ENCODE data around the gene ZCCHC17.

The ZCCHC17 gene

GRCh38 chr1:31396633-31397351 is 100.0 kb downstream of the ZCCHC17 start:
- DNase-seq: no peak

DNA sequence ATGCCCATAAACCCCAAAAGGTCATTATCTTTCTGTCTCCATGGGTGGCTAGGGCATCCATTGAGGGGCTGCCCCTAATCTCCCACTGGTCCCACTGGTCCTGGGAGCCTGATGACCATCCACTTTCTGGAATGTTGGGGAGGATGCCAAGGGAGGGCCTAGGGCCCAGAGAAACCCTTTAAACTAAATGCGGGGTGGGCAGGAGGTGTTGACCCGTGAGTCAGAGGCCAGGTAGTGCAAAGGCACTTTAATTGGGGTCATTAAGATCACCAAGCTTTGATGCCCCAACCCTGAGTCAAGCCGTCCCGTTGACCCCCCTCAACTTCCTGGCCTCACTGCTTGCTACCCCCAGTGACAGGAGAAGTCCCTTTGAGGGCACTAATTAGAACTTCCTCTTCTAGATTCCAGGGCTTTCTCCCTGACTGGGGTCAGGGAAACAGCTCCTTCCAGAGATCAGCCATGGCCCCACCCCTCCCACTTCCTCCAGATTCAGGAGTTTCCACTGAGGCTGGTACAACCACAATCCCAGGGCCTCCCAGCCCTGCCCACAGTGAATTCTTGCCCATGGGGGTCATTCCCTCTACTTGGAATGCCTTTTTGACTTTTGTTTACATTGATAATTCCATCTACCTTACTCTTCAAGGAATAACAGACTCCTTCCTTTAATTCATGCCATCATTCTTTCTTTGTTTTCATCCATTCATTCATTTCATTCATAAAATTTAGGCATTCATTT is 100.7 kb downstream of the ZCCHC17 start:
- DNase-seq: no peak

- no peak for DNase-seq
These were observed 101.4 kb downstream of the ZCCHC17 start for GRCh38 chr1:31398246-31398645.

- DNase-seq: no peak
These were observed 103.1 kb downstream of the ZCCHC17 start for GRCh38 chr1:31399976-31400375.

DNA sequence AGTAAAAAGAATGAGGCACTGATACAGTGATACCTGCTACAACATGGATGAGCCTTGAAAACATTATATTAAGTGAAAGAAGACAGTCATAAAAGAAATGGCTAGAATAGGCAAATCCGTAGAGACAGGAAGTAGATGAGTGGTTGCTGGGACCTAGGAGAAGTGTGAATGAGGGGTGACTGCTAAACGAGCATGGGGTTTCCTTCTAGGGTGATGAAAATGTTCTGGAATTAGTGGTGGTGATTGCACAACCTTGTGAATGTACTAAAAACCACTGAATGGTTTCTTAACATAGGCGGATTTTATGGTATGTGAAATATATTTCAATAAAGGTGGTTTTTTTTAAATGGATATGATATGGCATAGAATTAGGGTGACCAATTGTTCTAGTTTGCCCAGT is 103.6 kb downstream of the ZCCHC17 start:
- DNase-seq: no peak

DNA sequence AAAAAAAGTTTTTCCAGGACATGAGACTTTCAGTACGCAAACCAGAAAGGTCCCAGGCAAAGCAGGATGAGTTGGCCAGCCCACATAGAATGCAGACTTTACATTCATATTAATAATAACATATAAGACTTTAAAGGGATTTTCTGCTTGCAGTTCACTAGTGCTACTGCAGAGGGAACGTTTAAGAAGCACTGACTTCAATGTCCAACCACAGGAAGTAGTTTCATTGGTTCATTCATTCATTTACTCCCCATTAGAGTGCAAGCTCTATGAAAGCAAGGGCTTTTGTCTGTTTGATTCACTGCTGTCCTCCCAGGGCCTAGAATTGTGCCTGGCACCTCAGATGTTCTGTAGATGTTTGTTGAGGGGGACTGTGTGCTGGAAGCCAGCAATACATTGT is 104.4 kb downstream of the ZCCHC17 start:
- DNase-seq: no peak

DNA sequence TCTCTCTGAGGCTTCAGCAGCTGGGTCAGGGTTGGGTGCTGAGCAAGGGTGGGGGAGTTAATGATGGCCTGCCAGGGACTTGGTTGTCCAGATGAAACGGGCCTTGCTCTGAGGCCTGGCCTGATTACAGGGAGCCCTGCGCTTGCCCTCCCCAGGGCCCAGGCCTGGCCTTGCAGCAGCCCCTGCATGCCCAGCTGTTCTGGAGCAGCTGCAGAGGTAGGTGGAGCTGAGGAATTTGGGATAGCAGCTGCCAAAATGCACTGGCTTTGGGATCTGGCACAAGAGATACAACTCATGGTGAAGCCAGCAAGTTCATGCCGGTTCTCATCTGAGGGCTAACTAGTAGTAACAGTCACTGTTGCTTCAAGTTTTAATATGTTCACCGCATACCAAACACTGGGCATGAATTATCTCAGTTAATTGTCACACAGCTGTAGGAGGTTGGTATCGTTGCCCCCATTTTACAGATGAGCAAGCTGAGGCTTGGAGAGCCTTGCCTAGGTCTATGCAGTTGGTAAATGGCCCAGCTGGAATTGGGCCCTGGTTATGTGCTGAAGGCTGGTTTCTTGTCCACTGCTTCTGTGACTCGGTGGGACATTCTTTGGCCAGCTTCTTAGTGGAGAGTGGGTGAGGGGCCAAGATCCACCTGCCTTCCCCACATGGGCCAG is 108.9 kb downstream of the ZCCHC17 start:
- no peak for DNase-seq

DNA sequence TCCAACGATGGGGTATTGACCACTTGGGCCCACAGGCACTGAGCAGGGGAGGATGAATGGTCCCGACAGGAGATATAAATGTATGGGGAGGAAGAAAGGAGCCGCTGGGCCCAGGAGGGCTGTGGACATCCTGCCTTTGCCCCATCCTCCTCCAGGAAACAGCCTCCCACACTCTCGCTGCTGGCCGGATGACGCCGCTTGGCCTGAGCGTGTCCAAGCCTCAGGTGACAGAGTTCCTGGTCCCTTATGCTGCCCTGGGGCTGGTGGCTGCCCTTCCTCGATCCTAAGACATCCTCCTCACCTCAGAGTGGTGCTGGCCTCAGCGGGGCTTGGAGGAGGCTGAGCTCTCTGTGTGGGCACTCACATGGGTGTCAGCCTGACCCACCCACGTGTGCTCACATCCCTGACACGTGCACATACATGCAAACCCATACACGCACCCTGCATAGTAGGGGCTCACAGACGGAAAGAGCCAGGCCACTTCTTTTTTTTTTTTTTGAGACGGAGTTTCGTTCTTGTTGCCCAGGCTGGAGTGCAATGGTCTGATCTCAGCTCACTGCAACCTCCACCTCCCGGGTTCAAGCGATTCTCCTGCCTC is 110.3 kb downstream of the ZCCHC17 start:
- no peak for DNase-seq

DNA sequence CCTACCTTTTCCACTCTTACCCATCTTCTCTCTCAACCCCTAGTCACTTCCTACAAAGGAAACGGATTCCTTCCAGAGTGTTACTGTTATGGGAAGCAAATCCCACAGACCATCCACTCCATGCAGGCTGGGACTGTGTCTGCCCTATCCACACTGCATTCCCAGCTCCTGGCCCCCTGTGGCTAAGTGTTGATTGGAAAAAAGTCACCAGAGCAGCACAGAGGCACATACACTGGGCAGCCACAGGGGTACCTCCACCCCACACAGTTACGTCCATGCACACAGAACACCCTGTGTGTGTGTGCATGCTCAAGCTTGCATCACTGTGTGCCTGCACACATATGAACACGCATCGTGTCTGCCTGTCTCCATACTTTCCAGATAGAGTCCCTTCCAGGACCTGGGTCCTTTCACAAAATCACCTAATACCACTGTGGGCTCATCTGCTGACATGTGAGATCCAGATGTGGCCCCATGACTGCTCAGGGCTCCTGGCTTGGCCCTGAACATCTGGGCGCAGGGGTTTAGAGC is 112.0 kb downstream of the ZCCHC17 start:
- DNase-seq: no peak

- no peak for DNase-seq
These were observed 113.4 kb downstream of the ZCCHC17 start for GRCh38 chr1:31409946-31410858.

DNA sequence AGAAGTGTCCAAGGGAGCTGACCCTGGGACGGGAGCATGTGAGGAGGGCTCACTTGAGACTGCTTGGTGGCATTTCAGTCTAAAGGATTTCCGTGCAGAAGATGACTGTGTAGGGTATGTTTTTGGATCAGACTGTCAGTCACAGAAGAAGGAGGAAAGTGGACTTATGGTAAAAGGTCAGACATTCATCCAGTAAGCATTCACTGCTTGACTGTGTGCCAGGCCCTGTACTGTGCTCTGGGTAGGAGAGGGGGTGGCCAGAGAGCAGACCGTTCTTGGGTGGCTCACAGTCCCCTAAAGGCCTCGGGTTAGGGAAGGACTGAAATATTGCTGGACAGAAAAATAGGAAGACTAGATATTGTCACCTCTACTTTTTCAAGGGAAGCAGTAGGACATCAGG is 114.0 kb downstream of the ZCCHC17 start:
- DNase-seq: no peak

GRCh38 chr1:31412205-31412604 is 115.4 kb downstream of the ZCCHC17 start:
- no peak for DNase-seq

DNA sequence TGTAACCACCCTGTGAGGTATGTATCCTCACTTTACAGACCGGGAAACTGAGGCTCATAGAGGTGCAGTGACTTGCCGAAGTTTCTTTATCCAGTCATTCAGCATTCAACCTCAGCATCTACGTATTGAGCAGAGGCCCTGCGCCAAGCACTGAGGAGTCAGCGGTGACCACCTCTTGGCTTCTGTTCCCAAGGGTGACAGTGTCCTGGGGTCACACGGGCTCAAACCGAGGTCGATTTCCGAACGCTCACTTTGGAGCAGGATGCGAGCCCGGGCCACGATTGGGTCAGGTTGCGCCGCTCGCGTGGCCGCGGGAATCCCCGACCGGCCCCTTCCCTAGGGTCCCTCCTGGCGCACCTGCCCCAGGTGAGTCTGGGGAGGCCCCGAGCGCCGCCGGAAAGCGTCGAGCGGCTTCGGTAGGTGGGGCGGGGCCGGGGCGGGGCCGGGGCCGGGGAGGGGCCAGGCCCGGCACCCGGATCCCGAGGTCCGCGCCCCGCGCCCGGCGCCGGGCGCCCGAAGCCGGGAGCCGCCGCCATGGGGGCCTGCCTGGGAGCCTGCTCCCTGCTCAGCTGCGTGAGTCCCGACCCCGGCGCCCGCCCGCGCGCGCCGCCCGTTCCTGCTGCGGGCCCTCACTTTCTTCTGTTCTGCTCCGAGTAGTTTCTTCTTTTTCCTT is 116.0 kb downstream of the ZCCHC17 start, which contains the start of gene SERINC2:
TSS of gene SERINC2 (plus strand) at position 482 of the 673 bp plus-strand sequence. CDS start at position 535, 53 bp downstream.
- DNase-seq: peak; percentile 81

GRCh38 chr1:31413405-31414001 is 116.7 kb downstream of the ZCCHC17 start:
- DNase-seq: peak; percentile 66
